GM12874 (cell line): ENCODE measurements around the gene CD7.

ENCODE experiments used
- CTCF ChIP-seq: IDR thresholded peaks from 2 replicates; pipeline ENCODE4 v1.5.1; 2011; ENCODE audit warnings: low read depth, mild to moderate bottlenecking, control low read depth, low read length, moderate library complexity; ENCODE audit not compliant: insufficient read depth

The CD7 gene

GRCh38 chr17:82313195-82314011 lies 4.0 kb downstream of the CD7 start:
- no peak for TF ChIP-seq CTCF

- TF ChIP-seq CTCF, result no peak
These were observed 5.4 kb downstream of the CD7 start for GRCh38 chr17:82311971-82312370.

- TF ChIP-seq CTCF, result no peak
These were observed 6.5 kb downstream of the CD7 start for GRCh38 chr17:82310877-82311276.

GRCh38 chr17:82309656-82310570 lies 7.5 kb downstream of the CD7 start:
- TF ChIP-seq CTCF, result no peak

- no peak for TF ChIP-seq CTCF
These were observed 11.6 kb downstream of the CD7 start for GRCh38 chr17:82305727-82306300.

GRCh38 chr17:82304826-82305726 lies 12.3 kb downstream of the CD7 start:
- no peak for TF ChIP-seq CTCF
